GM19463 (cell line): Measurements from ENCODE around the gene SUGP2.
"Not testable (repeated sequence)": the region's sequence is repeated elsewhere in the genome, so short reads cannot be mapped to it uniquely, and the experiment has no call there.

Experiments used
- ATAC-seq: cut with Tn5 transposase; IDR thresholded peaks from one replicate; pipeline ENCODE4 v1.9.1; 2021; ENCODE audit warnings: mild to moderate bottlenecking, moderate library complexity; ENCODE audit not compliant: unreplicated experiment

Gene SUGP2

GRCh38 chr19:19034204-19034624, 897 bp upstream of the SUGP2 start:
- peak; percentile 37 for ATAC-seq

- peak; percentile 5 for ATAC-seq
Measured at GRCh38 chr19:19033176-19033425, 216 bp downstream of the SUGP2 start.

GRCh38 chr19:19032420-19033175, 719 bp downstream of the SUGP2 start:
- peak; percentile 52 for ATAC-seq

DNA sequence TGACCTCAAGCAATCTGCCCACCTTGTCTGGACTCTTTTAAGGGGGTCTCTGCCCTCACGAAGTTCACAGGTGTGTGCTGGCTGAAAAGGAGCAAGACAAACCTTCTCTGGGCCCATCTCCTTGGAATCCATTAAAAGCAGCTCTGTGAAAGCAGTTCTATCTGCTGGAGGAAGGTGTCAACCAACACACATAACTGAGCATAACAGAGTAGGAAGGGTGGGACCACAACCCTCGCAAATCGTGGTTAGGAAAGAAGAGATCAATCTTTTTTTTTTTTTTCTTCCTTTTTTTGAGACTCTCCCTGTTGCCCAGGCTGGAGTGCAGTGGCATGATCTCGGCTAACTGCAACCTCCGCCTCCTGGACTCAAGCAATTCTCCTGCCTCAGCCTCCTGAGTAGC, 1.4 kb downstream of the SUGP2 start:
- ATAC-seq: no peak

DNA sequence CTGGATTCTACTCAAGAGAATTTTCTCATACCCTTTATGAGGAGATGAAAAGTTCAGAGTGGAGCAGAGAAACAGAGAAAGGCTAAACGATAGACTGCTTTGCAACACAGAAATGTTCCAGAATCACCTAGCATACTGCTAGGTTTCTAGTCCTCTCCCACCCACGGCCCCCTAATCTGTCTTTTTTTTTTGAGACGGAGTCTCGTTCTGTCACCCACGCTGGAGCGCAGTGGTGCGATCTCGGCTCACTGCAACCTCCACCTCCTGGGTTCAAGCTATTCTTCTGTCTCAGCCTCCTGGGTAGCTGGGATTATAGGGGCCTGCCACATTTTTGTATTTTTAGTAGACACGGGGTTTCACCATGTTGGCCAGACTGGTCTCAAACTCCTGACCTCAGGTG, 4.8 kb downstream of the SUGP2 start:
- no peak for ATAC-seq

- no peak for ATAC-seq
Measured at GRCh38 chr19:19027228-19027627, 6.1 kb downstream of the SUGP2 start.

- ATAC-seq: no peak
Measured at GRCh38 chr19:19026299-19026971, 6.9 kb downstream of the SUGP2 start.

- no peak for ATAC-seq
Measured at GRCh38 chr19:19025861-19026260, 7.5 kb downstream of the SUGP2 start.

DNA sequence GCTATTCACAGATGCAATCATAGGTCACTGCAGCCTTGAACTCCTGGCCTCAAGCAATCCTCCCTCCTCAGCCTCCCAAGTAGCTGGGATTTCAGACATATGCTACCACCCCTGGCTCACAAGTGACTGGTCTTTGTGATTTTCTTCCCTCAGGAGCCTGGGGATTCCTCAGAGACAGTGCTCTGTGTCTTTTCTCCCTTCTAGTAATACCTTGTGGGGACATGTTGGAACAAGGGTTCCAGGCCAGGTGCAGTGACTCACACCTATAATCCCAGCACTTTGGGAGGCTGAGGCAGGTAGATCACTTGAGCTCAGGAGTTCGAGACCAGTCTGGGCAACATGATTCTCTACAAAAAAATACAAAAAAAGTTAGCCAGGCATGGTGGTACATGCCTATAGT, 9.9 kb downstream of the SUGP2 start:
- not testable (repeated sequence) for ATAC-seq

DNA sequence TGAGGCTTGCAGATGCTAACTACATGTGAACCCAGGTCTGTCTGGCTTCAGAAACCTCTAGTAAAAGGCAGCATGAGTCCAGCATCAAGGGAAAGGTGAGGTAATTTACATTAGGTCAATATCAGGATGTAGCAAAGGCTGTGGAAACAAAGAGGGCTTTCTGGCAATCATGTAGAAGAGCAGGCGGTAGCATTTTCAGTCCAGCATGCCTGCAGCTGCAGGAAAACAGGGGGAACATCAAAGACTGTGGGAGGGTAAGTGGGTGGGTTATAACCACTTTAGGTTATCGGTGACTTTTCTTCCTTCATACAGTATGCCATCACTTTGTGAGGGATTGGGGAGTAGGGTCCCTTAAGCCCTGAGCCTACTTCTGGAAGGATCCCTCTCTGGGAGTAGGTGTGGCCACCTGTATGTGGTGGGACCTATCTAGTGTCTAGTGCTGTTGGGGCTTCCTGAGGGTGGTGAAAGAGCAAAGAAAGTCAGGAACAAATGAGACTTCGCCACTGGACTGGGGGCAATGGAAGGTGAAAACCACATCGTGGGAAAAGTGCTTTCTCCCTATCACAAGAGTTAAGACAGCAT, 10.8 kb downstream of the SUGP2 start:
- ATAC-seq: no peak

DNA sequence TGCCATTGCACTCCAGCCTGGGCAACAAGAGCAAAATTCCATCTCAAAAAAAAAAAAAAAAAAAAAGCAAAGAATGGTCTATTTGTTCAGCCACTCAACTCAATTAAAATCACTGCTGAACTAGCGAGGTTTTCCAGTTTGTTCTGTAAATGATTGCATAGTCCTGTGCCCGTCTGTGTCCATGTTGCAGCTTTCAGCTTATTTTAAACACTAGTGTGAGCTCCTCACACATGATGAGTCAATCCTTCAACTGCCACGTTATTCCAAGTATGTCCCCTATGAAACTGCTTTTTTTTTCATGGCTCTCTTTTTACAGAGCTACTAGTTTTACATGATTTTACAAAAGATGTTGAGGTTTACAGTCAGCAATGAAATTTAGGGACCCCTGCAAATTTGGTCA, 12.2 kb downstream of the SUGP2 start:
- no peak for ATAC-seq

DNA sequence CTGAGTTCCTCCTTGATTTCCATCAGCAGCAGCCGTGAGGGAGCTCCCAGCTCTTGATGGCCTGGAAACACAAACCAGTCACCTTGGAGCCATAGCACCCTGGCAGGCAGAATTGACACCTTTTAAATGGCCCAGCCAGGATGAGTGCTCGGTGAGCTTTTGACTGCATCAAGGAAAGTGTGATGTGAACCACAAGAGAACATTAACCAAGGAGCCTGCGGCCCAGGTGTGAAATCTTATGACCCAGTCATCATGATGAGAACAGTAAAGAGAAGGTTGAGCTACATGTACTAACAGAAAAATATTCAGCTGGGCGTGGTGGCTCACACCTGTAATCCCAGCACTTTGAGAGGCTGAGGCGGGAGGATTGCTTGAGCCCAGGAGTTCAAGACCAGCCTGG, 22.8 kb downstream of the SUGP2 start:
- no peak for ATAC-seq

GRCh38 chr19:19009951-19010350, 23.4 kb downstream of the SUGP2 start:
- no peak for ATAC-seq

DNA sequence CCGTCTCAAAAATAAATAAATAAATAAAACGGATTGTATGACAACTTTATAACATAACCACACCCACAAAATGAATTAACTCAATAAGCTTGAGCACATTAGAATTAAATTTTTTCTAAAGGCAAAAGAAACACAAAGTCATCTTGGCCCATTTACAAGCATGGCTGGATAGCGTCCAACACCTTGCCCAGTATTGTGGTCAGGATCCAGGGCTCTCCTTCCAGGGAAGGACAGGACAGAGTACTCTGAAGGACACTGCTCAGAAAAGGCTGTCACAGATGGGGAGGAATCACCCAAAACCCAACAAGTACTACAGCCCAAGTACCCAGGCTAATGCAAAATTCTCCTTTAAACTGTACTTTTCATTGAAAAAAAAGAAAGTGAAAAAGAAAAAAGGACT, 27.1 kb downstream of the SUGP2 start:
- ATAC-seq: no peak

- ATAC-seq: no peak
Measured at GRCh38 chr19:19004144-19004543, 29.2 kb downstream of the SUGP2 start.

DNA sequence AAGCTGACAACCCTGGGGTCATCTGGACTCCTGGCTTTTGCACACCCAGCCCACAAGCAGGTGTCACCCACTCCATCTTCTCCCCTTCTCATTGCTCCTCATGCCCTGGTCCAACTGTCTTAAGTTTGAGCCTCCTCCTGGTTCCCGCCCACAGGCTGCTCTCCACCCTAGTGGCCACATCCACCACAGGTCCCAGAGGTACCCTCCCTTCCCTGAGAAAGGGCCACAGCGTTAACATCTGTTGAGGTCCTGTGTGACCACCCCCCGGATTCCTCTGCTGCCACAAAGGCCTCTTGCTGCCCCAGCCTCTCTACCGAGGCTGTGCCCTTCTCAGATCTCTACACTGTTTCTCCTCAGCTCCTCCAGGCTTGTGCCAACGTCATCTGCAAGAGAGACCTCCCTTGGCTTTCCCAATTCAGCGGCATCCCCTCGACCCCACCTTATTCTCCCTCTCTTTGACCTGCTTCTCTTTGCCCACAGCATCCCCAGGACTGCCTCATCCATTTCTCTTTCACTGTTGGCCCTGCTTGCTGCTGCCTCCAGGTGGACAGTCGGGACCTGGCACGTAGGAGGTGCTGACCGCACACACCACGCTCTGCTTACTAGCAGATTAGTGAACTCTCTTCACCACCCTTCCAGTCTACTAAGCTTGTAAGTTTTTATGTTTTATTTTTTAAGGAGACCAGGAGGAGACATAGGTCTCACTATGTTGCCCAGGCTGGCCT, 33.3 kb downstream of the SUGP2 start:
- ATAC-seq: no peak

DNA sequence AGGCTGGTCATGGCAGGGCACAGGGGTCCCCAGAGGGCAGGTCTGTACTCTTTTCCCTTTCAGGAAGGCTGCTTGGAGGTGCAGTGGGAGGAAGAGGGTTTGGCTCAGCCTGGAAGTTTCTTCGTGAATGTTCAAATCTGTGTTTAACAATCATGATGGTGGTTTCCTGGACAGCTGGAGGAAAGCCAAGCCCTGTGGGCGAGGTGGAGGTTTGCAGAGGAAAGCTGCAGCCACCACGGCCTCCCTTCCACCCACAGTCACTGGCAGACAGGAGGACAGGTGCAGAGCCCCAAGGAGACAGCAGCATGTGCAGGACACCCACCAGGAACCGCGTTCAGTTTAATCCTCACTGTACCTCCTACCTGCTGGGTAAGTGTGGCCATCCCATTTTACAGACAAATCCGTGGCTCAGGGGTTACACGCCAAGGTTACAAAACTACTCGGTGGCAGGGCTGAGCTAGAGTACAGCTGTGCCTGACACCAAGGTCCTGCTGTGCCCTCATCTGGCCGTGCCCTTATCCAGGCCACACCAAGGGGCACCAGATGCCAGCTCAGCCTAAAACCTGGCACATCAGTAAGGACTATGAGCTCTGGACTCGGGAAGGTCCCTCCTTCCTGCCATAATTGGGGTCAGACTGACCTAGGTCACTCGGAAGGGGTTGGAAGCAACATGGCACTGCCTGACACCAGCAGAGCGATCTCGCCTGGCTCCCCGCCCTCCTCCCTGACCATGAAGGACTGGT, 34.1 kb downstream of the SUGP2 start:
- ATAC-seq: no peak

GRCh38 chr19:18998276-18998675, 35.0 kb downstream of the SUGP2 start:
- no peak for ATAC-seq

GRCh38 chr19:18996796-18997394, 36.4 kb downstream of the SUGP2 start:
- ATAC-seq: no peak

- no peak for ATAC-seq
Measured at GRCh38 chr19:18996351-18996750, 37.0 kb downstream of the SUGP2 start.

- no peak for ATAC-seq
Measured at GRCh38 chr19:18995804-18996241, 37.5 kb downstream of the SUGP2 start.
